A549 treated with dexamethasone at 1 μM for 4 hours (cell line): Measurements from ENCODE around the gene ANKRD31. TPM values are rescaled to one million over a fixed set of nuclear protein-coding genes. Genes with fewer than 3 reads are reported as not detected.

Experiments used
- total RNA-seq: library from RNA; stranded (reverse); fragments of 200-300 nt; extraction: Qiagen RNA extraction; gene quantifications from 5 replicates; pipeline ENCODE4 v1.2.3, GENCODE V29; 2022

Gene ANKRD31, protein sequence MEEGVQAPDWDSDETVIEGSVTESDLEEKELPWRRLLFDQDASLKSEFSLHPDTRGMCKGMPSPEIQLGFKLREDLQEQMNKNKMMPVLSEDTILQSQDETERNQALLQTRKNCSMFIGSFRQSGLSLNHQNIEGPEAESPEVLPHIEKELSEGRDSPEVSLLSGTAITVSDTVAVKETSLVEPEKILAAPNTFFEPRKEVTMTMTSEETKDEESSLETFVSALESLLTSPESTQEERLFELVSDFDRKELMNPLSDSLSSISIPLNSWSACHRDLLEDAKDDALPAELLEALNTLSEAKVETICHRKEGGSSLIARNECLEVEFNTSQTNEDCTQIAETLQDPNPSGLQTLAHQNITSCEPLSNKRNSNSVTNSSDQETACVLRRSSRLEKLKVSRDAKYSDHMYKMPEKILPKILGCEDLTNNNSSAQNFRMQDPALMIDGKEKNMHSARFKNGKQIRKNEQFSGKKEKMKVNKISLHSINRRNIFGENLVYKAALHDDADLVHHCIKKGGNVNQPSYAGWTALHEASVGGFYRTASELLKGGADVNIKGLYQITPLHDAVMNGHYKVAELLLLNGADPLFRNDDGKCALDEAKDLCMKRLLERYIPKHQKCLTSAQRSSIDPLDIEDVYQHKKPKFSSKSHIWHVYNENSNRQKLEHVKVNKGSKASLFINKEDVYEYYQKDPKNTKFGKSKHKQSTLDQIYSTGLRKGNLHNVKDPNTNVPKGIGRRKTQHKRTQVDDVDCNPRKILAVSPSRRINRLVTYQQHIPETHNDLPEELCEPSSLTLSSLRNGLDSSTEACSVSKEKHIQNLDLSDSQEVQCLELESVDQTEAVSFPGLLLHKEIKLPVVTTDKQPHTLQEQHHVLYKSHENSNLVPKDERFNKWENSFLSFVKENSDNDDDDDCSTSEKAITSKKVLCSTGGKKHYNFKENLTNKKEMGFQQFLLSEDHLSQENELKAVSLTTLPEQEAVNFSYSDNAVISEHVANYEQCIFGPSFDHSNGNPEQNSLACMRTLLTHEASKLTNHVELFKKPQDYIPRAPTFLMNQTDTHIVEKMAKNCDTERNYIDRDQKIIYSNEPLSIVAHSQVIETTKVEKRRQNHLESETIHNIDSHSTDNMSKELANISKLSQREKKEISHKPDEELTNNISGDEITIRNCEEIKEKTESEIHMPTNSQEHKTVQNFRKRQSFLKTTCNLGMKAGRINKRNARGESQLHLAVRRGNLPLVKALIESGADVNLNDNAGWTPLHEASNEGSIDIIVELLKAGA (N-terminal part only)
- total RNA-seq, result 0.03 to 0.06 TPM (median 0.05 TPM) in 4 of 5 replicates, not detected in the other

DNA sequence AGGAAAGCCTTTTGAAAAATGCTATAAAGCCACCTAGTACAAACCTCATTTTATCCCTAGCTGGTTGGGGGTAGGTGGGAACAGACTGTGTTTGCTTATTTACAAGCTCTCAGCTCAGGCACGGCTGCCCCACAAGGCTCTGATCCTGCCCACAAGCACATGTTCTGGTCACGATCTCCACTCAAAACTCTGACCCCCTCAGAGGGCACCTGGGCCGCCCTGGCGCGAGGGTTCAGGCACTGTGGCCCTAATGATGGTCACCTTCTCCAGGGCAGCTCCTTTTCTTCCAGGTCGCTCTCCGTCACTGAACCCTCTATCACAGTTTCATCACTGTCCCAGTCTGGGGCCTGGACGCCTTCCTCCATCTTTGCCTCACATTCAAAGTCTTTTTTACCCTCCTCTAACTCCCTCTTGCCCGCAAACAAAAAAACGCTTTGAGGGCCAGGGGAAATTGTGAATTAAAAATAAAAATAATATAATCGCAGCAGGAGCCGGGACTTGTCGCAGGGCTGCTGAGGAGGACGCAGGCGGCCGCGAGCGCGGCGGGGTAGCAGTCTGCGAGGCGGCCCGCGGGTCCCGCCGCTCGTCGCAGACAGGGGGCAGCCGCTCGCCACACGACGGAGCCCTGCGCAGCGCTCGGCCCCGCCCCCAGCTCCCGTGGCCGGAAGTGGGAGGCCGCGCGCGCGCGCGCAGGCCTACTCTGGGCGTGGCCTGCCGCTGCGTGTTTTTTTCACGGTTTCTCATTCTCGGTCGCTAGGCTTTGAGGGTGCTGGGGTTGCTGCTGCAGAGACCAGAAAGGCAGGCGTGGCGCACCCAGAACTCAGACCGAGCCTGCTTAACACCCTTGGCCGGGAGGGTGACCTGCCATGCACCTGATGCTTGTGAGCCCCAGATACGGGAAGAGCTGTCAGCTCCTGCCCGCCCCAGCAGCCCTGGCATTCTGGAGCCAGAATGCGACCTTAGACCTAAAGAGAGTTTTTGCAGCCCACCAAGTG lies at the start of gene ANKRD31:
Gene ANKRD31 (minus strand): TSS at position 557 of the 995 bp plus-strand sequence. CDS start 192 bp downstream, at position 365.

DNA sequence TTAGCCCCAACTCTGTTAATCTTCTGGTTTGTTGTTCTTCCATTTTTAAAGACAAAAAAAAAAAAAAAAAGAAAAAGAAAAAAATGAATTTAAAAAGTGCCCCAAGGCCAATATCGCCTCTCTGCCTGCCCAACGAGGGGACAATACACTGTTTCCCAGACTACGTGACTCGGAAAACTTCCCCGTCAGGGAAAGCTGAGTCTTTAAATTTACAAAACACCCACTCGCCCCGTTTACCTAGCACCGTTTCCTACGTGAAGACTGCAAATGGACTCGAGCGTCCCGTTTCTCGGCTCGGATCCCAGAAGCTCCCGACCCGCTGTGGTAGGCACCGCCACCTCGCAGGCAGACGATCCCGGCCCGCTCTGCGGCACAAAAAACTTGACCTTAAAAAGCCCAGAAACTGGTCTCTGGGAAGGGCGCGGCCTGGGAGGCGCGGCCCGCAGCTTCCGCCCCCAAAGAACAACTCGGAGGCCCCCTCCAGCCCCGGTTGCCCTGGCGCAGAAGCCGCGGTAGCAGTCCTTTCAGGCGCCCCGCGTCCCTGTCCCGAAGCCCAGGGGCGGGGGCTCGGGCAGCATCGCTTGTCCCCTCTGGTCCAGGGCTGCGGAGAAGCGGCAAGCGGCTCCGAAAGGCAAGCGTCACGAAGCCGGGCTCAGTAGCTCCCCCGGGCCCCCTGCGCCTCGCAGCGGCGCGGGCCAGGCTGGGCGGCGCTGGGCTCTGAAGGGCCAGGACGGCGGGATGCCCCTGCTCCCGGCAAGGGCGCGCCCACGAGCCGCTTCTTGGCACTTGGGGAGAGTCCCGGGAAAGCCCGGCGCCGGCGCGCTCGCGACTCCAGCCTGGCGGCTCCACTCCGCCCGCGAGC lies 184.3 kb downstream of the ANKRD31 start, which contains the start of gene GCNT4:
Gene GCNT4 (minus strand): TSS at position 367 of the 862 bp plus-strand sequence. CDS start 22,521 bp downstream, outside the sequence.

Other genes with a start within 250 kb of the ANKRD31 start
- gene GCNT4, start 184.3 kb downstream of the ANKRD31 start, total RNA-seq, result 0.26 to 0.33 TPM (median 0.31 TPM) in 5 replicates
- 21.5 to 26.5 TPM (median 25.4 TPM) in 5 replicates for gene HMGCR, start 100.3 kb upstream of the ANKRD31 start, total RNA-seq